Body of pancreas (tissue), 4 donors: Measurements from ENCODE around the gene PTGR2. TPM values are rescaled to one million over a fixed set of nuclear protein-coding genes. Genes with fewer than 3 reads are reported as not detected.
"Not testable (repeated sequence)": the region's sequence is repeated elsewhere in the genome, so short reads cannot be mapped to it uniquely, and the experiment has no call there.

Source experiments
- ATAC-seq: fragments of 150-250 bp; one replicate; pipeline ENCODE4 v1.9.1; 2016
- DNase-seq, 4 donors: peaks; one replicate each; pipeline ENCODE4 v3.0.0-alpha.2; 2019
- H3K27ac ChIP-seq, 4 donors: fragments of 200-600 bp; sonication (generic); 1 replicate in 3 of 4; 2 replicates in 1 of 4; pipeline versions ENCODE4 v1.5.1 to v1.6.1; 2016 to 2019; ENCODE audit warnings: mild to moderate bottlenecking in 1 of 4, mixed read lengths in 1 of 4, moderate library complexity in 1 of 4
- H3K27me3 ChIP-seq, 2 donors: fragments of 200-600 bp; sonication (generic); one replicate each; pipeline ENCODE4 v1.6.0; 2016; ENCODE audit warnings: mild to moderate bottlenecking in 1 of 2
- H3K36me3 ChIP-seq, 2 donors: fragments of 200-600 bp; sonication (generic); replicated peaks in 1 of 2; 2 replicates each; pipeline ENCODE4 v1.5.1; 2016; ENCODE audit warnings: low read depth in 2 of 2; ENCODE audit not compliant: insufficient read depth in 1 of 2
- H3K4me1 ChIP-seq: fragments of 200-600 bp; sonication (generic); one replicate; pipeline ENCODE4 v1.6.0; 2016
- H3K4me3 ChIP-seq, 2 donors: fragments of 200-600 bp; sonication (generic); 1 replicate in 1 of 2; 2 replicates in 1 of 2; pipeline ENCODE4 v1.5.1; 2016 to 2019
- H3K9me3 ChIP-seq, 3 donors: fragments of 200-600 bp; sonication (generic); 1 replicate in 2 of 3; 2 replicates in 1 of 3; pipeline ENCODE4 v1.5.1; 2016
- CTCF ChIP-seq, 7 experiments: fragments of 450-650 bp in 4 of 7; fragments of 200-600 bp in 3 of 7; sonication (generic) in 3 of 7; IDR thresholded peaks; one replicate each; pipeline ENCODE4 v1.5.1; 2016 to 2019; ENCODE audit warnings: antibody characterized with exemption in 7 of 7
- POLR2A ChIP-seq, 3 donors: fragments of 450-650 bp; IDR thresholded peaks; one replicate each; pipeline ENCODE4 v1.6.1; 2016; ENCODE audit warnings: antibody characterized with exemption in 3 of 3, mild to moderate bottlenecking in 2 of 3
- WGBS, 2 donors: methylation state at CpG; one replicate each; pipeline ENCODE4 v1.1.5; 2017; 5-methylcytosine and 5-hydroxymethylcytosine counted together
- intact Hi-C: fragments of 100-400 bp; cut with DNase I; formaldehyde crosslinking; loops from one replicate; pipeline ENCODE4 v1.15.1; 2023
- total RNA-seq, 2 donors: library from RNA; depleted of rRNA; stranded (reverse); fragments of >200 nt; gene quantifications; one replicate each; pipeline ENCODE4 v1.1.0, GENCODE V29; 2016

Gene PTGR2
- total RNA-seq, 2 donors from 2014 or later, result 0.99 to 8.6 TPM

DNA sequence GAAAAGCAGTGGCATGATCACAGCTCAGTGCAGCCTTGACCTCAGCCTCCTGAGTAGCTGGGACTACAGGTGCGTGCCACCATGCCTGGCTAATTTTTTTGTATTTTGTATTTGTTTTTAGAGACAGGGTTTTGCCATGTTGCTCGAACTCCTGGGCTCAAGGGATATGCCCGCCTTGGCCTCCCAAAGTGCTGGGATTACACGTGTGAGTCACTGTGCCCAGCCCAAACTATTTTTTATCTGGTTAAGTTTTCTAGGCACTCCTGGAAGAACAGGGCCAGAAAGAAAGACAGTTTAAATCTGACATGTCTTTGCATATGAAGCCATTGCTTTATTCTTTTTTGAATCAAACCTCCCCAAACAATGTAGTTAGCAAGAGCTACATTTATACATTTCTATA is 27.5 kb upstream of the PTGR2 start:
- no peak for DNase-seq
- H3K27ac ChIP-seq, result no peak overlapping the region

DNA sequence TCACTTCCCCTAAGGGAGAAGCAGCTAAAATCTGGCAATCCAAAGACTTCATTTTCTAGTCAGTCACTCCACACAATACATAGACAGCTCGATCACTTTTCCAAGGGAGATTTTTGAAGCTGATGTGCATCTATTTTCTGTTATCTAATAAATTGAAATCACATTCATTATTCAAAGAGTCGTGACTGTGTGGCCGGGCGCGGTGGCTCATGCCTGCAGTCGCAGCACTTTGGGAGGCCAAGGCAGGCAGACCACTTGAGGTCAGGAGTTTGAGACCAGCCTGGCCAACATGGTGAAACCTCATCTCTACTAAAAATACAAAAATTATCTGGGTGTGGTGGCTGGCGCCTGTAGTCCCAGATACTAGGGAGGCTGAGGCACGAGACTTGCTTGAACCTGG is 27.1 kb upstream of the PTGR2 start:
- Histone ChIP-seq H3K9me3 (no peaks in the 10 kb centered on the region), H3K27ac (no peak overlapping the region), H3K27me3 (no peaks in the 10 kb centered on the region), H3K4me3 (no peak overlapping the region), H3K4me1 (peaks cover 8% of the 10 kb centered on the region), H3K36me3 (no peaks in the 10 kb centered on the region)
- whole genome bisulfite sequencing, 2 donors, result 87 to 92% methylated on average over 8 of the region's 8 CpGs
- DNase-seq (no peak), ATAC-seq (no peak)
- intact Hi-C loops, result no loop called here
- TF ChIP-seq POLR2A (IDR thresholded peaks at IDR 0.05), result no peak
- TF ChIP-seq CTCF (IDR thresholded peaks at IDR 0.05), result no peak

More for the DNA sequence above, 27.5 kb upstream of the PTGR2 start:
- Histone ChIP-seq H3K4me1 (peaks cover 8% of the 10 kb centered on the region), H3K4me3 (no peak overlapping the region), H3K27me3 (no peaks in the 10 kb centered on the region), H3K9me3 (no peaks in the 10 kb centered on the region), H3K36me3 (no peaks in the 10 kb centered on the region)
- no peak for TF ChIP-seq CTCF (IDR thresholded peaks at IDR 0.05)
- TF ChIP-seq POLR2A (IDR thresholded peaks at IDR 0.05), result no peak
- ATAC-seq, result no peak
- 85 to 90% methylated on average over 4 of the region's 4 CpGs for WGBS, 2 donors
- intact Hi-C loops, result no loop called here

GRCh38 chr14:73825551-73826188 is 26.0 kb upstream of the PTGR2 start:
- intact Hi-C loops, result loop anchor here (5.0 kb wide), 1 partner anchor 98 kb away; no protein-coding TSS in a partner anchor
- Histone ChIP-seq H3K36me3 (no peaks in the 10 kb centered on the region), H3K4me1 (peaks cover 8% of the 10 kb centered on the region), H3K4me3 (no peak overlapping the region), H3K27me3 (no peaks in the 10 kb centered on the region), H3K27ac (no peak overlapping the region), H3K9me3 (no peaks in the 10 kb centered on the region)
- peak; percentile 98 for ATAC-seq
- DNase-seq, result peak; percentile 93 to 96 (median 94)
- no peak for TF ChIP-seq POLR2A (IDR thresholded peaks at IDR 0.05)
- TF ChIP-seq CTCF (IDR thresholded peaks at IDR 0.05), result peak; percentile 73 to 93 (median 87)
- WGBS, 2 donors, result 13 to 14% methylated on average over 7 of the region's 7 CpGs

- 83 to 91% methylated on average over 7 of the region's 7 CpGs for WGBS, 2 donors
- not testable (repeated sequence) for H3K4me3 ChIP-seq, H3K36me3 ChIP-seq, ATAC-seq, H3K27me3 ChIP-seq, H3K27ac ChIP-seq, H3K9me3 ChIP-seq, H3K4me1 ChIP-seq, DNase-seq
- peak in 1 of 7 experiments; percentile 4 for TF ChIP-seq CTCF (IDR thresholded peaks at IDR 0.05)
- intact Hi-C loops, result loop anchor here (5.0 kb wide), 1 partner anchor 100 kb away; no protein-coding TSS in a partner anchor
Observed at GRCh38 chr14:73827190-73827589, 24.4 kb upstream of the PTGR2 start.

- Histone ChIP-seq H3K4me1 (peaks cover 14% of the 10 kb centered on the region), H3K36me3 (no peaks in the 10 kb centered on the region), H3K4me3 (no peak overlapping the region), H3K27me3 (no peaks in the 10 kb centered on the region), H3K27ac (no peak overlapping the region), H3K9me3 (no peaks in the 10 kb centered on the region)
- TF ChIP-seq CTCF (IDR thresholded peaks at IDR 0.05) (no peak), POLR2A (IDR thresholded peaks at IDR 0.05) (no peak)
- ATAC-seq, result no peak
- no peak for DNase-seq
- WGBS, 2 donors, result 80 to 89% methylated on average over 4 of the region's 4 CpGs
- intact Hi-C loops, result loop anchor here (5.0 kb wide), 1 partner anchor 102 kb away; no protein-coding TSS in a partner anchor
Observed at GRCh38 chr14:73829071-73829470, 22.6 kb upstream of the PTGR2 start.
